HCT116 (cell line): ENCODE results near the gene DOCK2.

Experiments used
- CTCF ChIP-seq, 3 experiments: fragments of 200-600 bp in 1 of 3; sonication (generic) in 1 of 3; IDR thresholded peaks in 2 of 3; conservative IDR thresholded peaks in 1 of 3; 2 replicates each; pipeline ENCODE4 v1.5.1; 2012 to 2017; ENCODE audit warnings: low read depth in 2 of 3, low read length in 2 of 3, antibody characterized with exemption in 1 of 3, borderline replicate concordance in 1 of 3, control low read depth in 1 of 3, mild to moderate bottlenecking in 1 of 3, mixed read lengths in 1 of 3, mixed run types in 1 of 3, moderate library complexity in 1 of 3; ENCODE audit not compliant: insufficient read depth in 1 of 3
- EGR1 ChIP-seq: IDR thresholded peaks from 2 replicates; pipeline ENCODE4 v1.6.1; 2012; ENCODE audit warnings: low read depth
- EZH2 ChIP-seq: fragments of 200-600 bp; sonication (generic); IDR thresholded peaks from 2 replicates; pipeline ENCODE4 v1.6.1; 2017; ENCODE audit warnings: antibody characterized with exemption, mixed run types
- FOSL1 ChIP-seq: IDR thresholded peaks from 2 replicates; pipeline ENCODE4 v1.6.1; 2012; ENCODE audit warnings: low read depth
- SP1 ChIP-seq: IDR thresholded peaks from 2 replicates; pipeline ENCODE4 v1.6.1; 2012; ENCODE audit warnings: low read depth
- ZBTB33 ChIP-seq: IDR thresholded peaks from 2 replicates; pipeline ENCODE4 v1.6.1; 2011; ENCODE audit warnings: mild to moderate bottlenecking, low read length, moderate library complexity; ENCODE audit not compliant: insufficient replicate concordance; ENCODE audit errors: extremely low read depth

GRCh38 chr5:169668732-169669131 lies 31.7 kb downstream of the DOCK2 start:
- TF ChIP-seq CTCF (IDR thresholded peaks at IDR 0.05 in 2 of 3, conservative IDR thresholded peaks at IDR 0.05 in 1 of 3; ENCODE audit: borderline replicate concordance in 1 of 3, insufficient read depth in 1 of 3, low read depth in 2 of 3, low read length in 2 of 3) (no peak), SP1 (no peak), ZBTB33 (no peak), EGR1 (no peak), FOSL1 (no peak), EZH2 (no peak)
